HG03097 (cell line): Measurements from ENCODE around the gene IZUMO2.
"Not testable (repeated sequence)": the region's sequence is repeated elsewhere in the genome, so short reads cannot be mapped to it uniquely, and the experiment has no call there.

Experiments used
- ATAC-seq: cut with Tn5 transposase; IDR thresholded peaks from one replicate; pipeline ENCODE4 v1.9.1; 2021; ENCODE audit not compliant: unreplicated experiment, low FRiP score

IZUMO2 gene

GRCh38 chr19:50187937-50188336 lies 24.9 kb upstream of the IZUMO2 start:
- ATAC-seq, result no peak

- no peak for ATAC-seq
These were observed 21.1 kb upstream of the IZUMO2 start for GRCh38 chr19:50184196-50184595.

GRCh38 chr19:50181121-50181520 lies 18.0 kb upstream of the IZUMO2 start:
- ATAC-seq, result no peak

- no peak for ATAC-seq
These were observed 15.9 kb upstream of the IZUMO2 start for GRCh38 chr19:50178859-50179537.

- ATAC-seq, result no peak
These were observed 15.2 kb upstream of the IZUMO2 start for GRCh38 chr19:50178320-50178719.

GRCh38 chr19:50176775-50177174 lies 13.7 kb upstream of the IZUMO2 start:
- ATAC-seq, result no peak

- ATAC-seq, result no peak
These were observed 12.8 kb upstream of the IZUMO2 start for GRCh38 chr19:50175924-50176323.

- no peak for ATAC-seq
These were observed 11.2 kb upstream of the IZUMO2 start for GRCh38 chr19:50174100-50174793.

GRCh38 chr19:50173127-50173526 lies 10.0 kb upstream of the IZUMO2 start:
- no peak for ATAC-seq

GRCh38 chr19:50172726-50173125 lies 9.6 kb upstream of the IZUMO2 start:
- ATAC-seq, result no peak

- no peak for ATAC-seq
These were observed 8.7 kb upstream of the IZUMO2 start for GRCh38 chr19:50171752-50172151.

- no peak for ATAC-seq
These were observed 4.2 kb upstream of the IZUMO2 start for GRCh38 chr19:50167314-50167721.

- no peak for ATAC-seq
These were observed 4.0 kb downstream of the IZUMO2 start for GRCh38 chr19:50159078-50159477.

GRCh38 chr19:50158577-50158976 lies 4.5 kb downstream of the IZUMO2 start:
- ATAC-seq, result no peak

- no peak for ATAC-seq
These were observed 7.5 kb downstream of the IZUMO2 start for GRCh38 chr19:50155520-50156109.

GRCh38 chr19:50154529-50154928 lies 8.6 kb downstream of the IZUMO2 start:
- ATAC-seq, result no peak

- no peak for ATAC-seq
These were observed 10.5 kb downstream of the IZUMO2 start for GRCh38 chr19:50152578-50152977.

GRCh38 chr19:50148528-50148927 lies 14.6 kb downstream of the IZUMO2 start:
- ATAC-seq, result no peak

- ATAC-seq, result no peak
These were observed 15.3 kb downstream of the IZUMO2 start for GRCh38 chr19:50147462-50148423.

GRCh38 chr19:50141921-50142320 lies 21.2 kb downstream of the IZUMO2 start:
- ATAC-seq, result not testable (repeated sequence)
